ENCODE data around the gene SLC2A8. TPM values are rescaled to one million over a fixed set of nuclear protein-coding genes. Genes with fewer than 3 reads are reported as not detected.

Gene SLC2A8
- polyA plus RNA-seq, 3 donors: 6.6 to 8.7 (median 6.6) TPM

DNA sequence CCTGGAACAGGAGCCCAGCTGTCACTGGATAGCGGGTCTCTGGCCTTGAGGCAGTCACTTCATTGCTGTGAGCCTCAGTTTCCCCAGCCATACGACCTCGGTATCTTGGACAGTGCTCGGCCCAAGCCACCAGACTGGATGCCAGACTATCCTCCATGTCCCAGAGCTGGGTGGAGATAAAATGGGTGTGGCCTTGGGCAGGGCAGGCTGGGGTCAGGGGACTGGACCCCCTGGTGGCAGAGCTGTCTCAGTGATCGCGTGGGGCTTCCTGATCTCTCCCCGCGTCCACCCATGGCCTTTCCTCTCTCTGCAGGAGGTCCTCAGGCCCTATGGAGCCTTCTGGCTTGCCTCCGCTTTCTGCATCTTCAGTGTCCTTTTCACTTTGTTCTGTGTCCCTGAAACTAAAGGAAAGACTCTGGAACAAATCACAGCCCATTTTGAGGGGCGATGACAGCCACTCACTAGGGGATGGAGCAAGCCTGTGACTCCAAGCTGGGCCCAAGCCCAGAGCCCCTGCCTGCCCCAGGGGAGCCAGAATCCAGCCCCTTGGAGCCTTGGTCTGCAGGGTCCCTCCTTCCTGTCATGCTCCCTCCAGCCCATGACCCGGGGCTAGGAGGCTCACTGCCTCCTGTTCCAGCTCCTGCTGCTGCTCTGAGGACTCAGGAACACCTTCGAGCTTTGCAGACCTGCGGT is 10.0 kb downstream of the SLC2A8 start:
- TF ChIP-seq, protein P1, sequence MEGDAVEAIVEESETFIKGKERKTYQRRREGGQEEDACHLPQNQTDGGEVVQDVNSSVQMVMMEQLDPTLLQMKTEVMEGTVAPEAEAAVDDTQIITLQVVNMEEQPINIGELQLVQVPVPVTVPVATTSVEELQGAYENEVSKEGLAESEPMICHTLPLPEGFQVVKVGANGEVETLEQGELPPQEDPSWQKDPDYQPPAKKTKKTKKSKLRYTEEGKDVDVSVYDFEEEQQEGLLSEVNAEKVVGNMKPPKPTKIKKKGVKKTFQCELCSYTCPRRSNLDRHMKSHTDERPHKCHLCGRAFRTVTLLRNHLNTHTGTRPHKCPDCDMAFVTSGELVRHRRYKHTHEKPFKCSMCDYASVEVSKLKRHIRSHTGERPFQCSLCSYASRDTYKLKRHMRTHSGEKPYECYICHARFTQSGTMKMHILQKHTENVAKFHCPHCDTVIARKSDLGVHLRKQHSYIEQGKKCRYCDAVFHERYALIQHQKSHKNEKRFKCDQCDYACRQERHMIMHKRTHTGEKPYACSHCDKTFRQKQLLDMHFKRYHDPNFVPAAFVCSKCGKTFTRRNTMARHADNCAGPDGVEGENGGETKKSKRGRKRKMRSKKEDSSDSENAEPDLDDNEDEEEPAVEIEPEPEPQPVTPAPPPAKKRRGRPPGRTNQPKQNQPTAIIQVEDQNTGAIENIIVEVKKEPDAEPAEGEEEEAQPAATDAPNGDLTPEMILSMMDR (IDR thresholded peaks at IDR 0.05): no peak
- no peak for DNase-seq

DNA sequence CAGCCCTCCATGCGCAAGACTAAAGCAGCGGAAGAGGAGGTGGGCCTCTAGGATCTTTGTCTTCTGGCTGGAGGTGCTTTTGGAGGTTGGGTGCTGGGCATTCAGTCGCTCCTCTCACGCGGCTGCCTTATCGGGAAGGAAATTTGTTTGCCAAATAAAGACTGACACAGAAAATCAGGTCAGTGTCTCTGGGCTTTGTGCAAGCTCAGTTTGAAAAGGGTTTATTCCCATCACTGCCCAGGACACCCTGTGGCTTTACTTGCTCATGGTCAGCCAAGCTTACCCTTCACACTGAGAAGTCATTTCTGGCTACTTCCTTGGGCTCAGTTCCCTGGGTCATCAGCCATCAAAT is 10.5 kb downstream of the SLC2A8 start:
- Histone ChIP-seq H3K36me3 (replicated peaks in 1 of 2; ENCODE audit: control insufficient read depth in 1 of 2, insufficient read depth in 2 of 2, low read length in 2 of 2) (peaks cover 0 to 4% of the 10 kb centered on the region in 2 donors), H3K27me3 (ENCODE audit: control insufficient read depth in 2 of 2, insufficient read depth in 2 of 2, low read length in 2 of 2) (no peaks in the 10 kb centered on the region), H2AFZ (ENCODE audit: insufficient read depth, low read depth, low read length, poor library complexity, severe bottlenecking) (no peak overlapping the region), H3K9me3 (replicated peaks in 1 of 2; ENCODE audit: control insufficient read depth in 1 of 2, insufficient read depth in 1 of 2, low read length in 2 of 2) (no peaks in the 10 kb centered on the region), H3K4me1 (ENCODE audit: control insufficient read depth in 1 of 2, insufficient read depth in 2 of 2, low read length in 2 of 2) (peaks cover 21 to 22% of the 10 kb centered on the region in 2 donors), H3K4me2 (replicated peaks; ENCODE audit: extremely low read depth, low read length, poor library complexity, severe bottlenecking) (no peak overlapping the region), H3K4me3 (replicated peaks in 1 of 3; ENCODE audit: low read depth in 2 of 3, low read length in 3 of 3) (no peak overlapping the region), H3K9ac (ENCODE audit: insufficient read depth, low read length, poor library complexity, severe bottlenecking) (no peak overlapping the region), H4K20me1 (ENCODE audit: insufficient read depth, low read length) (no peaks in the 10 kb centered on the region), H3K27ac (ENCODE audit: low read depth in 1 of 2, low read length in 2 of 2) (no peak overlapping the region), H3K79me2 (ENCODE audit: insufficient read depth, low read length) (no peaks in the 10 kb centered on the region)
- Mint-ChIP-seq H3K36me3 (peaks cover 7 to 11% of the 10 kb centered on the region in 2 donors), H3K4me3 (no peak overlapping the region), H3K4me1 (peaks cover 20% of the 10 kb centered on the region), H3K27ac (no peak overlapping the region), H3K27me3 (ENCODE audit: low read depth in 3 of 3) (peaks cover 0 to 2% (median 2%) of the 10 kb centered on the region in 3 donors), H3K9me3 (no peaks in the 10 kb centered on the region)
- intact Hi-C loops (cut with micrococcal nuclease): no loop called here
- no peak for DNase-seq
- 100% methylated on average over 3 of the region's 6 CpGs for WGBS (ENCODE audit: insufficient coverage)
- TF ChIP-seq, protein P1 (IDR thresholded peaks at IDR 0.05): no peak

More for the DNA sequence above, 10.0 kb downstream of the SLC2A8 start:
- no peaks in the 10 kb centered on the region for H3K27me3 ChIP-seq (ENCODE audit: control insufficient read depth in 2 of 2, insufficient read depth in 2 of 2, low read length in 2 of 2)
- no peak overlapping the region for H3K9ac ChIP-seq (ENCODE audit: insufficient read depth, low read length, poor library complexity, severe bottlenecking)
- Mint-ChIP-seq H3K36me3 (peaks cover 6 to 11% of the 10 kb centered on the region in 2 donors), H3K27me3 (ENCODE audit: low read depth in 3 of 3) (peaks cover 0 to 2% (median 2%) of the 10 kb centered on the region in 3 donors), H3K9me3 (no peaks in the 10 kb centered on the region), H3K27ac (no peak overlapping the region), H3K4me3 (no peak overlapping the region), H3K4me1 (peaks cover 14% of the 10 kb centered on the region)
- H3K4me2 ChIP-seq (replicated peaks; ENCODE audit: extremely low read depth, low read length, poor library complexity, severe bottlenecking): no peak overlapping the region
- no peak overlapping the region for H2AFZ ChIP-seq (ENCODE audit: insufficient read depth, low read depth, low read length, poor library complexity, severe bottlenecking)
- H4K20me1 ChIP-seq (ENCODE audit: insufficient read depth, low read length): no peaks in the 10 kb centered on the region
- H3K36me3 ChIP-seq (replicated peaks in 1 of 2; ENCODE audit: control insufficient read depth in 1 of 2, insufficient read depth in 2 of 2, low read length in 2 of 2): peaks cover 0 to 4% of the 10 kb centered on the region in 2 donors
- 93% methylated on average over 10 of the region's 13 CpGs for WGBS (ENCODE audit: insufficient coverage)
- peaks cover 16 to 17% of the 10 kb centered on the region in 2 donors for H3K4me1 ChIP-seq (ENCODE audit: control insufficient read depth in 1 of 2, insufficient read depth in 2 of 2, low read length in 2 of 2)
- intact Hi-C loops (cut with micrococcal nuclease): no loop called here
- no peaks in the 10 kb centered on the region for H3K9me3 ChIP-seq (replicated peaks in 1 of 2; ENCODE audit: control insufficient read depth in 1 of 2, insufficient read depth in 1 of 2, low read length in 2 of 2)
- no peaks in the 10 kb centered on the region for H3K79me2 ChIP-seq (ENCODE audit: insufficient read depth, low read length)
- no peak overlapping the region for H3K27ac ChIP-seq (ENCODE audit: low read depth in 1 of 2, low read length in 2 of 2)
- no peak overlapping the region for H3K4me3 ChIP-seq (replicated peaks in 1 of 3; ENCODE audit: low read depth in 2 of 3, low read length in 3 of 3)

Measured in CD14-positive monocyte (primary cell).